ENCODE data around the gene AMER2. TPM values are rescaled to one million over a fixed set of nuclear protein-coding genes. Genes with fewer than 3 reads are reported as not detected.
"Not testable (repeated sequence)": the region's sequence is repeated elsewhere in the genome, so short reads cannot be mapped to it uniquely, and the experiment has no call there.

The AMER2 gene
- total RNA-seq, 1 donor from 2014 or later, result not detected

DNA sequence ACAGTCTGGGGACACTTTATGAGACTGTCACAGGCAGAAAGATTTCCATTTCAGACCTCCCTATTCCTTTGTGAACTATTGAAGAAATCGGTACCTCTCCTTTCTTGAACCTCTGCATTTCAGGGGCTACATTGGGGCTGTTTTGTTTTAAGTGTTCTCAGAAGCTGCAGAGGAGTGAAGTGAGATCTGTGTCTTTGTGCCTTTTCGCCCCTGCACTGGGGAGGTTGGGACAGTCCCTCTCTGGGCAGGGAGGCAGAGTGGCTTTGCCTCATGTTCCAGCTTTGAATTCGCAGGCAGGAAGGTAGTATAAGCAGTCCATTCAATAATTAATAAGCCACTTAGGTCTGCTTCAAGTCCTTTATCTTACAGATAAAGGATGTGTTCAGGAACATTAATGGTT, 9.5 kb upstream of the AMER2 start:
- no peak for DNase-seq (ENCODE audit: low read depth)

DNA sequence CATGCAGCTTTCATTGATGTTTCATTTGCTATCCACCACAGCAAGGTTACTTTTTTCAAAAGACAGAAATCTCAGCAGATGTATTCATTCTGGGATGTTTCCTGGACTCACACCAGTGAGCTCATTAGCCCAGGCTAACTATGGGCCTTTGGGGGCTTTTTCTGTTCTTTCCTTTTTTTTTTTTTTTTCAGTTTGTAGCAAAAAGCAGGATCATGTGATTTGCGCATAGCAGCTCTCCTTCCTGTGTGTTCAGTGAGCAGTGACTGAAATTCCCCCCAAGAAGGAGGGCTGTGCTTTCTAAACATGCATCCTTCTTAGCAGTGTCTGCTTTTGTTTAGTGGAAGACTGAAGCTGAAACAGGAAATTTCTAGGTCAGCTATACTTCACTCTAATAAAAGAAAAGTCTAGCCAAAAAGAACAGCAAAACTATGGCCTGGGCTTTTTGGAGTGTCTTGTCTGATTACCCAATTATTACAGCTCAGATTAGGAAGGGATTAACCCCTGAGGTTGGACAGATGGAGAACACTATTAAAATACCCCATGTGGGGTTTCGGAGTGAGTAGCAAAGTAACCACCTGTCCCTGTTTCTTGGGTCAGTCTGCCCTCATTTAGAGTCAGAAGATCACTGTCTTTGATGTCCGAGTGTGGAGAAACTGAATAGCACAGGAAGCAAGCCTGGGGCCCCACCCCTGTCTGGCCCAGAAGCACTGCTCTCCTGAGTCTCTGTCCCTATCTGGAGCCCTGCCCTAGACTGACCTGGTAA, 8.9 kb upstream of the AMER2 start:
- DNase-seq (ENCODE audit: low read depth), result no peak

DNA sequence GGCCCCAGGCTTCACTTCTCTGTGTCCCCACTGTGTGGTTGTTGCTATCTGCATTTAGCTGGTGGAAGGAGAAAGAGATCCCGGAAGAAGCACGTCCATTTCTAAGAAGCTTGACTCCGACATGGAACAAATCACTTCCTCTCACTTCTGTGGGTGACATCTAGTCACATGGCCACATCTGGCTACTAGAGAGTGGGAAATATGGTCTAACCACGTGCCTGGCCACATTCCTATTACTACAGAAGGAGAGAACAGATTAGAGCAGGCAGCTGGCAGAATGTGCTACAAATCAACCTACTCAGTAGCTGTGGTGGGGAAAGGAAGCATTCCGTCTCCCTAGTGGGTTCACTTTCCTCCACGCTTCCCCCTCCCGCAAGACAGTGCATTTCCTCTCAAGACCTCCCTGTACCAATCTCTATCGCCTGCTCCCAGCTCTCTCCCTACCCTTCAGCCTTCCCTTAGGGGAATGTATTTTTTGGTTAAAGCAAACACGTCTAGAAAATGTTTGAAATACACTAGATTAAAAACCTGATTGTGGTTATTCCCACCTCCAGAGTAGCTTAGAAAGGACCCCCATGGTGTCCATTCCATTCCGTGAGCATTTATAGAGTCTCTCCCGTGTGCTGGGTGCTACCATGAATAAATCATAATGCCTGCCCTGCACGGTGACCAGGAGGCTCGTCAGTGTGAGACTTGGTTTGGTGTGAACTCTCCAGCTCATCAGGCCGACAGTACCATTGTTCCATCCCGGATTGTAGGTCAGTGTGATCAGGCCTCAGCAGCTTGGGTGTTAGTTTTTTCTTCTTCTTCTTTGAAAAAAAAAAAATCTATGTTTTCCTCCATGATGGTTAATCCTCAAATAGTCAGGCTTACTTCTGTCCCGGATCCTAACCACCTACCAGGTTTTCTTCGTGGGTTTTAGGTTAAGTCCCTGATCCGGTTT, 8.0 kb upstream of the AMER2 start:
- no peak for DNase-seq (ENCODE audit: low read depth)

DNA sequence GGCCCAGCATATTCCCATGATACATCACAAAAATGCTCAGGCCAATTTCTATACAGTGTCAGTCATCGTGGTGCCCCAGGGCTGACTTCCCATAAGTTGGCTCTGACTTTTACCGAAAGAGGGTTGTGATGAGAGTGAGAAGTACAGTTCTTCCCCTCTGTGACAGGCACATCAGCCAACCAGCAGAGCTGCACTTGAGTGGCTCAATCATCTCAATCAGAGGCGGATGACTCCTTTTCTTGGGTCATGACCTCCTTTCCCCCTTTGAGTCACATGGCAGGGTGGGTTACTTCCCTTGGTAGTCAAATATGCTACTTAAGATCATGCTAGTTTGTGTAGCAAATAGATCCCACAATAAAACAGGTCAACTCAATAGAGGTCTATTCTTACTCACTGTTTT, 6.9 kb upstream of the AMER2 start:
- no peak for DNase-seq (ENCODE audit: low read depth)

DNA sequence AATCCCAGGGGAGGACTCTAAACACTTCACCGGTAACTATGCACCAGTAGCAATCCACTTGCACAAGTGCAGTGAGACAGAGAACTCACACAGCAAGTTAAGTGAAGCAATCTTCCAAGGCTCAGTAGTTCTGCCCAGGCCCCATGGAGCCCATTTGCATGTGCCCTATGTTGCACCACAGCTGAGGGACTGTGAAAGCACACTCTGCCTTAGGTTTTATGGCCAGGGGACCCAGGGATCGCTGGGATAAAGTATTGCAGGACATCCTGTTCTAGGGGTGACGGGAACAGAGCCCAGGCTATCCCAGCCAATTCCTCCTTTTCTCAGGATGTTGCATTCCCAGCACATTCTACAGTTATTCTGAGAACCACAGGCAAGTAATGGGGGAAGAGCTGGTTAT, 6.0 kb upstream of the AMER2 start:
- DNase-seq (ENCODE audit: low read depth), result no peak

DNA sequence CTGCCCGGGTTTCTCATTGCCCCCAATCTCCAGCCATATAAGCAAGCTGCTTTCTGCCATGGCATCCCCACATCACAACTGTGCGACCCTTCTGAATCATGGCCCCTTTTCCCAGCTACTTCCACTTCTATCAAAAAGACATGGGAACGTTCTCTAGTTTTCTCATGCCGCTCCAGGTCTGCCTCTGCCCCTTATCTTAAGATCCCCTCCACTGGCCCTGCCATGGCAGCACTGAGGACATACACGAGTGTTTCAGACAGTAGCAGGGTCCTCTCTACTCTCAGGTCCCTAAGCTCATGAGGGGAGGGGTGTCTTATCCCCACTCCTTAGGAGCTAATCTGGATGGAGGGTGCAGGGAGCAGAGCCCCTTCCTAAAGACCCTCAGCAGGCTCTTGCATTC, 5.5 kb upstream of the AMER2 start:
- no peak for DNase-seq (ENCODE audit: low read depth)

DNA sequence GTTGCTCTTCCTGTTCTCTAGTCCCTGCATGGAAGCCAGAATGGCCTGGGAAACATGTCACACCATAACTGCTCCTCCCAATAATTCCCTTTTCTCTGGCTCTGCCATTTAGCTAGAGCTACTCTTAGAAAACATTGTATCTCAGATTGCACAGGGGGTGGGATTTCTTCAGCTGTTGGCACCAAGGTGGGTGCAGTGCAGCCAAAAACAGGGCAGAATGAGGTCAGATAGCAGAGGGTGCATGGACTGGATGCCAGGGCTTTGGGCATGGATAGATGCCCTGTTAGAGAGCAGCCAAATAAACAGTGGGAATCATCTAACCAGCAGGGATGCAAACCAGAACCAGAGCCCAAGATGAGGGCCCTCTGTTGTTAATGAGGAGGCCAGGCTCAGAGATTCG, 4.9 kb upstream of the AMER2 start:
- no peak for DNase-seq (ENCODE audit: low read depth)

DNA sequence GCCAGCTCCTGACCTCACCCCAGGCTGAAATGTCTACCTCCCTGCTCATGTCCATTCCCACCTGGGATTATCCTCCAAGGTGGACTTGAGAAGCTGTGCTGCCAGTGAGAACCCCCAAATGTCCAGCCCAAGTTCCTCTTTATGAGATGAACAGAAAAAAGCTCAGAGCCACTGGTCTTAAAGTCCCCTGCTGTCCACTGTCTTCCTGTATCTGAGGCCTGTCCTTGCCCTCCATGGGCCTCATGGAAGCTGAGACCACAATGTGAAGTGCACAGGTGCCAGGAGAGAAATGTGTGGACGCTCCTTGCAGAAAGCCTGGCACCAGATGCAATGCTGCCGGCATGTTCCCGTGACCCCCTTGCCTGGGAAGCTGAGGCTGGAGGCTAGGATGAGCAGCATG, 3.3 kb upstream of the AMER2 start:
- DNase-seq (ENCODE audit: low read depth), result no peak

DNA sequence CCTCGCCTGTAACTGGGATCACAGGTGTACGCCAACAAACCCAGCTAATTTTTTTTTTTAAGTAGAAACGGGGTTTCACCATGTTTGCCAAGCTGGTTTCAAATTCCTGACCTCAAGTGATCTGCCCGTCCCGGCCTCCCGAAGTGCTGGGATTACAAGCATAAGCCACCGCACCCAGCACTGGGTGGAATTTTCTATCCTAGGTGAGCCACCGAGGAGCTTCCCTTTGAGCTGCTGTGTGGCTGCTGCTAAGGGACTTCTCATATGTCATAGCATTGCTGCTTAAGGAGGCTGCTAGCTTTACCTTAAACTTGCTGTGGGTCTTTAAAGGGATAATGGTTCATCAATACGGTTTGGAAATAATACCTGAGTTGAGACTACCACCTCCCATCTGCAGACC, 2.9 kb upstream of the AMER2 start:
- no peak for DNase-seq (ENCODE audit: low read depth)

DNA sequence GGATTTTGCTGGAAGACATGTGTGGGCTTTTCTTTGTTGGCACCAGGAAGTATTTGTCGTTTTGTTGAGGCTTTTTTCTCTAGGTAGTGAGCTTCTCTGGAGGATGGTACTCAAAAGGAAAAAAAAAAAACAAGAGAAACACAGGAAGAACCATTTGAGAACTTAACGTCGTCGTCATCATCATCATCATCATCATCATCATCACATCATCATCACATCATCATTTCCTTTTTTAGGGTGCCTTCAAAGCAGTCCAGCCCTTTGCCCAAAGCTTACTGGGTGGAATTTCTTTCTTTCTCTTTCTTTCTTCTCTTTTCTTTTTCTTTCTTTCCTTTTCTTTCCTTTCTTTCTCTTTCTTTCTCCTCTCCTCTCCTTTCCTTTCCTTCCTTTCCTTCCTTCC, 2.2 kb upstream of the AMER2 start:
- no peak for DNase-seq (ENCODE audit: low read depth)

DNA sequence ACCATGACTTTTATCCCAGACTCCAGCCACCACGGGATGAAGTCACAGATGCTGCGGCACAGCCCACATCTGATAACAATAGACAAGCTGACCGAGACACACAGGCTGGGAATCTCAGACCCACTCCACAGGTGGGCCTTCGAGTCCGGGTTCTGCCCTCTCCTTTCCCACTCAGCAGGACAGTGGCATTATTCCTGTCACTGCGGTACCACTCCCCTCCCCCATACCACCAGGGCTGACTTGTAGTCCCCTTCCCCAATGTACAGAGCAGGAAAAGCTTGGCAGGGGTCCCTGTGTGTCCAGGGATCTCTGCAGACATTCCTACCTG, 179 bp upstream of the AMER2 start:
- no peak for DNase-seq (ENCODE audit: low read depth)

DNA sequence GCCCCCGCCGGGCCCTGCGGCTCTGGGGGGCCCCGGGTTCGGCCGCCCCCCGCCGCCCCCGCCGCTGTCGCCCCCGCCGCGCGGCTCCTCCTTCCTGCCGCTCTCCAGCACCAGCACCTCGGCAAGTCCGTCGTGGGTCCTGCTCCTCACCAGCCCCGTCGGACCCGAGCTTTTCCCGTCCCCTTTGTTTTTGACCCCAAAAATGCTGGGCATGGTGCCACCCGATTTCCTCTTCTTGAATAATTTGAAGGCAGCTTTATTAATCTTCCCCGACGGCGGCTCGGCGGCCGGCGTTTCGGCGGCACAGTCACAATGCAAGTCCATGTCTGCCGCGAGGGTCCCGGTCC, 945 bp downstream of the AMER2 start:
- DNase-seq (ENCODE audit: low read depth), result no peak

DNA sequence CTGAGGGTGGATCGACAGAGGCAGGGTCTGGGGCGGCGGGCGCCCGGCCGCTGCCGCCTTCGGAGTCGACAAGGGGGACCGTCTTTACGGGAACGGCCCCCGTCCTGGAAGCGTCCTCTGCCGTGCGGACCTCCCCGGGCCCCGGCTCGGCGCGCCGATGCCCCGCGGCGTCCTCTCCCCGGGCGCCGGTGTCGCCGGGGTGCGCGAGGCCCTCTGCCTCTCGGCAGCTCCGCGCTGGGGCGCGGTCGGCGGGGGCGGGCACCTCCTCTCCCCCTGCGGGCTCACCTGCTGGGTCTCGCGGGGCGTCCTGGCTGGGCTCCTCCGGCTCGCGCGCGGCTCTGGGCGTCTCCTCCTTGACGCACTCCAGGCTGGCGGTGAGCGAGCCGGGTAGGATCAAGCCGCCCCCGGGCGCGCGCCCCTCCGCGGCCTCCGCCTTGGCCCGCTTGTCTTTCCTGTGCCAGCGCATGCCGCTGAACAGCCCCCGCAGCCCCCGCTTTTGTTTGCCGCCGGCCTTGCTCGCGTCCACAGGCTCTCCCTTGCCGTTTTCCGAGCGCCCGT, 1.5 kb downstream of the AMER2 start:
- DNase-seq (ENCODE audit: low read depth), result no peak

DNA sequence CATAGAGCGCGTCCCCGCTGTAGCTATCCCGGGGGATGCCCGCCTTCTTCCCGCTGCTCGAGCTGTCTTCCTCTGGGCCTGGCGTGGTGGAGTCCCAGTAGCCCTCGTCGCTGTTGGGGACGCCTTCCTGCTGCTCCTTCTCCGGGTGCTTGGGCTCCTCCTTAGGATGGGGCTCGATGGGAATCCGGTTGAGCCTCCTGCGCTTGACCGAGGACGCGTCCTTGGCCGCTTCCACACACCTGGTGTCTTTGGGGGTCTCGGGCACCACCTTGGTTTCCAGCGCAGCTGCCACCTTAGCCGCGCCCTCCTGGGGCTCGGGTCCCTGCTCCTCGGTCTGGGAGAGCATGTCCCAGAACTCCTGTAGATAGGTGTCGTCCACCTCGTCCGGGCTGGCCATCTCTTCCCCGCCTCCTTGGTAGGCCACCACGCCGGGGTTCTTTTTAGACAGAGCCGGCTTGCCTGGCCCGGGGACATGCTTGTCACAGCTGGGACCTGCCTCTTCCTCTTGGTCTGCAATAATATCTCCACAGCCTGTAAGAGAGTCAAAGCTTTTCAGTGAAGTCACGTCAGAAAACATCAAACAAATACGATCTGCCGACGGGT, 2.0 kb downstream of the AMER2 start:
- no peak for DNase-seq (ENCODE audit: low read depth)

DNA sequence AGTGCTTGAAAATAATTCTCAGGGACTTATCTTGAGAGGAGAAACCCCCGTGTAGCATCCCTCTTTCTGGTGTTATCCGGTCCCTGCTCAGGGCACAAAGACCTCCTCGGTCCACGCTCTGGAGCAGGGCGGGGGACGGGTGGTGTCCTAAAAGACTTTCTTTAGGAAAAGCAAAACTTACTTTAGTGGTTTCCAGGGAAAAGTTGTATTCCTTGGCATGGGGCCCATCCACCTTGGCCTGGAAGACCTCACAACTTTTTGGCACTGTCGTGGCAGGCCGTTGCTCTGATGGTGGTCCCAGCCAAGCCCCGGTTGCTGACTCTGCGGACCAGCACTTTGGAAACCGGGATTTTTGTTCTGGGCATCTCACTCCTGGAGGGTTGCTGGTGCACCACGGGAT, 2.7 kb downstream of the AMER2 start:
- DNase-seq (ENCODE audit: low read depth), result no peak

DNA sequence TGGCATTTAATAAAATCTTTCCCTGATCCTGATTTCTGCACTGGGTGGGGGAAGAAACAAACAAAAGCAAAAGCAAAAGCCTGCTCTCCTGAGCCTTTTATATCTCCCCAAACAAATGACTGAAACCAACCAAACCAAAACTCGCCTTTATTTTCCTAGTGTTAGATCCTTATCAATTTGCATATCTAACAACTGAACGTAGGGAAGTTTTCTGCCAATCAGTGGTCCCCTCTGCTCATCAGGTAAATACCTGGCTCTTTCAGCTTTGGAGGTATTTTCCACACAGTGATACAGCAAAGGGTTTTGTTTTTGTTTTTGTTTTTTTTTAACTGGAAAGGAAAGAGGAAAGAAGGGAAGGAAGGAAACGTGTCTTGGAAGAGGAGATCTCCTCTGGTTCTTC, 3.3 kb downstream of the AMER2 start:
- no peak for DNase-seq (ENCODE audit: low read depth)

DNA sequence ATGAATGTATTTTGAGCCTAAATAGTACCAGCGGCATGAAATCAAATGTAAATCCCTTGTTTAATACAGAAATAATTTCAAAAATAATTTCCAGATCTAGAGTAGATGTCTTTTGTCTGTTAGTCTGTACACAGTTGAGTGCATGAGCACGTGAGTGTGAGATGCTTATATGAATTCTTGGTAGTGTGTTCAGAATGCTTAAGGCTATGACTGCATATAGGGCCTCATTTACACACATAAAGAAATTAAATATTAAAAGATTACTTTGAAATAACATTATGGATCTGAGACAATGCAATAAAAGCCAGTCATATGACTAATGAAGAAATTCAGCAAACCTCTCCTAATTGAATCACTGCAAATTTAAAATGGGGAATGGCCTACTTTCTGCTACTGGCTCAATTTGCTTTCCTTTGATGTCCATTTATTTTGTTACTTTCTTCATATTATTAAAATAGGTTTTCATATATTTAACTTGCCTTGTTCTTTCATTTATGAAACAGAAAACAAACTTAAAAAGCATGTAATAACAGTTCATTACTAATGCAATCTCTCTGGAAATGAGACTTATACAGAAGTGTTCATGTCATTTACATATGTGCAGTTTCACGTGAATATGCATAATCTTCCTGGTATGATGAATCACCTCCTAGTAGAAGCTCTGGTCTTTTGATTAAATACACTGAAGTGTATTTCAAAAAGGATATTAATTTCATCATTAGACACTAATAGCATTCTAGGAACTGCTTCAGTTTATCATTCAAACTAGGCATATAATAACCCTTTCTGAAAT, 4.5 kb downstream of the AMER2 start:
- DNase-seq (ENCODE audit: low read depth), result no peak

DNA sequence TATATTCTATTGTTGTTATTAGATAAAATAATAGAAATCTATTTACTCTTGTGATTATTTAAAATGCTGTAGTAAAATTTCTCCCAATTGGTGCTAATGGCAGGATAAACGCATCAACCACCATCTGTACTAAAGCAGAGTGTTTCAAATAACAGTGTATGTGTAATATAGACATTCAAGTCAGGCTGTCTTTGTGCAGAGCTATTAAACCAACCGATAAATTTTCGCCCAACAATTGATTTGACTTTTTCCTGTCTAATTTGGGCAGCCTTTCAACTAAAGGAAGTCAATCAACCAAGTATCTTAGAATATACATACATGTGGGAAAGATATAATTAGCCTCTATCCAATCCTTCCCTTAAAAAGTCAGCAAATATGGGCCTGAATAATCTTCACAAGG, 5.8 kb downstream of the AMER2 start:
- no peak for DNase-seq (ENCODE audit: low read depth)

DNA sequence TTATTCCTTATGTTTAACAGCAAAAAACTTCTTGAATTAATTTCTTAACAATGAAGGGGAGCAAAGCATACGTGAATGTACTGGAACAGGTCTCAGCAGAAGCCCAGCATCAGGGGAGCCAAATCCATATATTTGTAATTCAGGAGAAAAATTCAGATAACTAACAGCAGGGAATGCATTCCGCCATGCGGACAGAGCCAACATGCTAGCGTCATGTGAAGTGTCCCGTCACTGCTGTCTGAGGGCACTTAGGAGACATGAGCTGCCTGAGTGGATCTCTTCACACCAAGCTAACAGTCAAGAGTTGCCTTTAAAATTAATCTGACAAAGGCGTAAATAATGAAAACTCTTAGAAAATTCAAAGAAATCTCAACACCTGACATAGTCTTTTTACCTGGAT, 6.4 kb downstream of the AMER2 start:
- DNase-seq (ENCODE audit: low read depth), result no peak

DNA sequence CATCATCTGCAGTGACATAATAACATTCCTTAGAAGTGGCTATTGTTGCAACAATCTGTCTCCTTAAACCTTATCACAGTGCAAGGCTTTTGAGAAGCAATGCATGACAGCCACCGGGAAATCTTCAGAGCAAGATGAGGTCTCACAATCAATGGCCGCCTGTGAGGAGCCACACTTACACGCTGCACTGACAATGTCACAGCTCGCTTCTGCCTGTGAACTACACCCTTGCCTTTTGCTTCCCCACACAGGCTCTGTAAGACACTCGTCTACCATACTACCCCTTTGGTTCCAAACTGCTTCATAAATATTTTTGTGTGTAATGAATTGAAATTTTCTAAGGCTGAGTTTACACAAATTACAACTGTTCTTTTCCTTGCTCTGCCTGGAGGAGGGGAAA, 6.9 kb downstream of the AMER2 start:
- not testable (repeated sequence) for DNase-seq (ENCODE audit: low read depth)

DNA sequence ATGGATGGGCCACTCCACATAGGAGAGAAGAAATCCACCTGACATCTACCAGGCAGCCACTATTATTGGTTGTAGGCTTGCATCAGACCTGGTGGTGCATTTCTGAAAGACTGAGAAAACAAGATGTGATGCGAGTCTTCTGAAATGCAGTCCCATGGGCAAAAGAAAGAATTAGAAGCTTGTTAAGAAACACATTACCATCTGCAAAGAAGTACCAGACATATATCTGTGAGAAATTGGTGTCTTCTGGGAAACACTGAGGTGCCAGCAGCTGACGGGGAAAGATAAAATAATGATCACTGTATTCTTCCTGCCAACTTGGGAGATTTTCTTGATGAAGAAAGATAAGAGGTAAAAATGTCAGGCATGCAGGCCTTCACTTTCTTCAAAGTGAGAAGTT, 14.4 kb downstream of the AMER2 start:
- no peak for DNase-seq (ENCODE audit: low read depth)

DNA sequence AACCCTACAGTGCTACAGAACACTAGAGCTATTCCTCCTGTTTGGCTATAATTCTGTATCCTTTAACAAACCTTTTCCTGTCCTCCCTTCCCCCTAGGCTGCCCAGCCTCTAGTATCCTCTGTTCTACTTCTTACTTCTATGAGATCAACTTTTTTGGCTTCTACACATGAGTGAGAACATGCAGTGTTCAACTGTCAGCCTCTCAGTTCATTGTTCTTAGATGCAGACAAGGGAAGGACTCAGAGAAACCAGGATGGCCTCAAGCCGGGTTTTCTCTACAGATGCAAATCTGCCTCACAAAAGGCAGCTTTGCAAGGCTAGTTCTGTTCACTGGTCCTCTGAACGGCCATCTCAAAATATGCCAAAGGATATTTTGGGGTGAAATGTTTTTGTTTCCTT, 18.4 kb downstream of the AMER2 start:
- no peak for DNase-seq (ENCODE audit: low read depth)
